Amniotic epithelial cell (primary cell): ENCODE results near the gene ZNF462.
A peak's percentile ranks its signal among the peaks of the same experiment; 100 is the strongest.

ENCODE experiments used
- DNase-seq: peaks from one replicate; pipeline ENCODE4 v3.0.0-alpha.2; 2010; ENCODE audit warnings: low read depth

ZNF462 gene

DNA sequence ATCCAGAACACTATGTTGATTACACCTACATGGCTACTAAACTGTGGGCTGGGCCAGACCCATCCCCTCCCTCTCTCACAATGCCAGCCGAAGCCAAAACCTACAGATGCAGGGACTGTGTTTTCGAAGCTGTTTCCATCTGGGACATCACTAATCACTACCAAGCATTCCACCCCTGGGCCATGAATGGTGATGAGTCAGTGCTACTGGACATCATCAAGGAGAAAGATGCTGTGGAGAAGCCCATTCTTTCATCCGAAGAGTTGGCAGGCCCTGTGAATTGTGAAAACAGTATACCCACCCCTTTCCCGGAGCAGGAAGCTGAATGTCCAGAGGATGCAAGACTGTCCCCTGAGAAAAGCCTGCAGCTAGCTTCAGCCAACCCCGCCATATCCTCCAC, 65.0 kb downstream of the ZNF462 start:
- peak; percentile 48 for DNase-seq

DNA sequence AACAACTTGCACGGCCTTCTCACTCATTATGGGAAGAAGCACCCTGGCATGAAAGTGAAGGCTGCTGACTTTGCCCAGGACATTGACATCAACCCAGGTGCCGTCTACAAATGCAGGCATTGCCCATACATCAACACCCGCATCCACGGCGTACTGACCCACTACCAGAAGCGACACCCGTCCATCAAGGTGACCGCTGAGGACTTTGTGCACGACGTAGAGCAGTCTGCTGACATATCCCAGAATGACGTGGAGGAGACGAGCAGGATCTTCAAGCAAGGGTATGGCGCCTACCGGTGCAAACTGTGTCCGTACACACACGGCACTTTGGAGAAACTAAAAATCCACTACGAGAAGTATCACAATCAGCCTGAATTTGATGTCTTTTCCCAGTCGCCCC, 65.4 kb downstream of the ZNF462 start:
- DNase-seq = no peak

DNA sequence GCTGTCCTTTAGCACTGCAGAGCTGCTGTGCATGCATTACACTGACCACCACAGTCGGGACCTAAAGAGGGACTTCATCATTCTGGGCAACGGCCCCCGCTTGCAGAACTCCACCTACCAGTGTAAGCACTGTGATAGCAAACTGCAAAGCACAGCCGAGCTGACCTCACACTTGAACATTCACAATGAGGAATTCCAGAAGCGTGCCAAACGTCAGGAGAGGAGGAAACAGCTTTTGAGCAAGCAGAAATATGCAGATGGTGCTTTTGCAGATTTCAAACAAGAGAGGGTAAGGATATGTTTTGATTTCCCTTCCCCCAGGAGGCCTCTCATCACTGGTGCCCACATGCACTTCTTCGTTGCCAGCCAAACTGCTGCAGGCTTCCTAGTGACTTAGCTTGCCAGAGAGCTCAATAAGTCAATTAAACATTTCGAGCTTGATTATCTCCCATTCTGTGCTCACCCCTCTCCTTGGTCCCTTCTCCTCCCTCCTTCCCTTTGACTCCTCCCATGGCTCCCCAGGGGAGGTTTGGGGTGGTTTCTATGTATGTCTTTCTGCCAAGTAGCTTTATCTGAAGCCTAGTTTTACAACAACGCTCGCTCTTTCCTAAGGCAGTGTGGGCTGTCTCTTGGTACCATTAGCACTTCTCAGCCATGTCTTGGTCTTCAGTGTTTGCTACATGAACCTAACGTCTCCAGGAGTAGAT, 66.7 kb downstream of the ZNF462 start:
- peak; percentile 51 for DNase-seq

DNA sequence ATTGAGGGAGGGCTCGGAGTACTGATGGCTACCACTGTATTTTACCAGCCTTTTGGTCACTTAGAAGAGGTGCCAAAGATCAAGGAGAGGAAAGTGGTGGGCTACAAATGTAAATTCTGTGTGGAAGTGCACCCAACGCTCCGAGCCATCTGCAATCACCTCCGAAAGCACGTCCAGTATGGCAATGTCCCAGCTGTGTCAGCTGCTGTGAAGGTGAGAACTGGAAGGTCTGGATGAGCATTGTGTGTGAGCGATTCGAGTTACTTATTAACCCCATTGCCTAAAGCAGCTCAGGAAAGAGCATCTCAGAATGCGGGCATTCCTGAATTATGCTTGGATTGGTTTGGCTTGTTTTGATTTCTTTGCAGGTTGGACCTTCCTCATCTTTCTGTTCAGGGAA, 67.5 kb downstream of the ZNF462 start:
- DNase-seq = no peak

DNA sequence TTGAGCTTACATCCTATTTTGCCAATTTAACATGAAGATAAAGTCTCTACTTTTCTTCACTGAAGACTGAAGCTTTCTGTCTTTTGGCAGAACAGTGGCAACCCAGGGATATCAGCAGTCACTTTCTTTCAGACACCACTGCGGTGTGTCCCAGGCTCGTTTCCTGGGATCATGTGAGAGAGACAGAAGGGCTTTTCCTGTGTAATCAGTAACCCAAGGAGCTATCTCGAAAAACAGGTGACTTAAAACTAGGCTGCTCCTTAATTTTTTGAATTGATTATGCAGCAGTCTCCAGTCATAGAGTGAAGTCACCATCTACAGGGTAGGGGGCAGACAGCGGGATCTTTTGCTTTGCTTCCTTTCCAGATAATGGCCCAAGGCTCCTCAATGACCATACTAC, 68.5 kb downstream of the ZNF462 start:
- no peak for DNase-seq

DNA sequence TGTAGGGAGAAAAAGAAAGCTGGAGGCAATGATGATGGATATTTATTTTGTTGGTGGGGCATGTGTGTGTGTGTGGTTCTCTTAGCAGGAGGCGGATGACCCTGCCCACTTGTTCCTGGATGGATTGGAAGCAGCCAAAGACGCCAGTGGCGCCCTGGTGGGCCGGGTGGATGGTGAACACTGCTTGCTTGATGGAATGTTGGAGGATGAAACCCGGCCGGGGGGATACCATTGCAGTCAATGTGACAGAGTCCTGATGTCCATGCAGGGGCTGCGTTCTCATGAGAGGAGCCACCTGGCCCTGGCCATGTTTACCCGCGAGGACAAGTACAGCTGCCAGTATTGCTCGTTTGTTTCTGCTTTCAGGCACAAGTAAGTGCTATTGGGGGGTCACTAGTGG, 69.2 kb downstream of the ZNF462 start:
- no peak for DNase-seq

DNA sequence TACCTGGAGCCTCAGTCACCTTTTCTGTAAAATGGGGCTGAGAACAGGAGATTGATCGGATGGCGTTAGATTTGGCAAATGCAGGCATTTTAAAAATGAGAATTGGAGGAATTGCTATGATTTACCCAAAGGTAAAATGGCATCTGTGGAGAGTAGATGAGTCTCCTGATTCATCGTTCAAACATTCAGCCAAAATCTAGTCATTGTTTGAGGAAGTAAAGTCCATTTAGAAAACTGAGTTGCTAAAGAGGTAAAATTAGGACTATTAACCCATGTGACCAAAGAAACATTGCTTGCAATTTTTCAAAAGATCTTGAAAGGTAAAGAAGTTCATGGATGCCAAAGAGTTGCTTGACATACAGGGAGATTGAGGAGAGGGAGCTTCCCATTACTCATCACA, 69.7 kb downstream of the ZNF462 start:
- no peak for DNase-seq

DNA sequence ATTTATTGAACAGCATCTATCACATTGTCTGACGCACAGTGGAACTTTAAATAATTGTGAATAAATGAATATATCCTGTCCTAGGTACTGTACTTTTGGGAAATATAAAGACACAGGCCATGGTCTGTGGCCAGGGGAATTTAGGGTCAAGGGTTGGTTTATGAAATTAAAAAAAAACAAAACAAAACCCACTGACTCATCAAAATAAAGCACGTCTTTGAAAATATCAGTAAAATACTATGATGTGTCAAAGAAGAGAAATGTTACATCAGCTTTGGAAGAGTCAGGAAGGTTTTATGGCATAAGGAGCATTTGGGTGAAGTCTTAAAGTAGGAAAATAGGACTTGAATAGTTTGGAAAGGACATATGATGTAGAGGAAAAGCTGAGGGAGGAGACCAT, 70.5 kb downstream of the ZNF462 start:
- DNase-seq = no peak

DNA sequence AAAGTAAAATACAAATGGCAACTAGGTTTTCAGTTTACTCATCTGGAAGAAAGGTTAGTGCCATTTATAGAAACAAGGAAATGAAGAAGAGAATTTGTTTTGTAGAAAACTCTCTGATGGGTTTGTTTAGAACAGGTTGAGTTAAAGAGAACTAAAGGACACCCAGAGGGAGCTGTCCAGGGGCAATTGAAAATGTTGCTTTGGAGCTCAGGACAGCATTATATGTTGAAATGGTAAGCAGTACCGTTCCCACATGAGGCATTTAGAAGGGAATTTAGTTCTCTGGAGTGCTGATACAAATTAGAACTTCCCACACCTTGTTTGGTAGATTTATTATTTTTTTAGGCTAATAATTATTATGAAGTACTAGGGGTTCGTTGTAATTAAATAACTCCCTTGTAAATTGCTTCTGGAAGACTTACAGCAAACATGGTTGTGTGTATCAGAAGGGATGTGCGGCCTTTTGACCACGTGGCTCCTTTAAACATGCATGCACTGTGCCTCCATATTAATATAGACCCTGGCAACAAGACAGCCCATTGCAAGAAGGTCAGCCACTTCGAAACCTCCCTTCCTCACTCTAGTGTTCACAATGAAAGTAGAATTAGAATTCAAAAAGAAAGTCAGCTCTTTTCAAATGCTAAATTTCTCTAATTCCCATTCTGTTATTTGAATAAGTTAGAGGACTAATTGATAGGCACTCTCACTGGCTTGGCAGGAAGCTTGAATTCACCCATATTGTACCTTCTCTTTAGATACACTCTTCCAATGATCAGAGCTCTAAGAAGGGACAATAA, 71.7 kb downstream of the ZNF462 start:
- no peak for DNase-seq

DNA sequence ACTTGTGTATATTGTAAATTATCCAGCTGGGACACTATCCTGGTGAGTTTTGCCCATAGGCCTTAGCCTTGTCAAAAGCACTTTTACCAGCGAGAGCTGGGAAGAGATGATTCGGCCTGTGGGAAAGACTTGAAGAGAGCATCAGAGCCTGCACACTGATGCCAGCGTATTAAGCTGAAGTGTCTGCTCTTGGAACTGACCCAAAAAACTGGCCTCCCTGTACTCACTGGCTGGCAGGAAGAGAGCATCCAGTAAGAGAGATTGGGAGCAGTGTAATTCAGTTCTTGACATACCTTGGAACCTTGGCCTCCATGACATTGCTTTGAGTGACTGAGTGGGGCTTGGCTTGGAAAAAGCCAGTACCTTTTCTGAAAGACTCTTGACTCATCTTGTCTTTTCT, 73.7 kb downstream of the ZNF462 start:
- no peak for DNase-seq

DNA sequence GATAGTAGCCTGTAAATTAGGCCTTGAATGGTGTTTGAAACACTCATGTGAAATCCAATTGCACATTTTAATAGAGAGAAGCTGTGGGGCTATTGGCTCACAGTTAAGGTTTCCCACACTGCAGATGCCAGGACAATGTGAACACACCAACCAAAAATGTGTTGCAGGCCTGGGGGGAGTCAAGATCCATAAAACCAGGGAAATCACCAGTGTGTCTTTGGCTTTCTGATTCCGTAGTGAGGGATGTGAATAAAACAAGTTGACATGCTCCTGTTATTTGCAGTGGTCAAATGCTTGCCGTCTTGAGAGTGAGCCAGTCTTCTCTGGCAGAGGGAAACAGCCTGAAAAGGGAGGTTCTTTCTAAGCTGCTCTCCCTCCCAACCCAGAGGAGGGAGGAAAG, 79.0 kb downstream of the ZNF462 start:
- DNase-seq = no peak

DNA sequence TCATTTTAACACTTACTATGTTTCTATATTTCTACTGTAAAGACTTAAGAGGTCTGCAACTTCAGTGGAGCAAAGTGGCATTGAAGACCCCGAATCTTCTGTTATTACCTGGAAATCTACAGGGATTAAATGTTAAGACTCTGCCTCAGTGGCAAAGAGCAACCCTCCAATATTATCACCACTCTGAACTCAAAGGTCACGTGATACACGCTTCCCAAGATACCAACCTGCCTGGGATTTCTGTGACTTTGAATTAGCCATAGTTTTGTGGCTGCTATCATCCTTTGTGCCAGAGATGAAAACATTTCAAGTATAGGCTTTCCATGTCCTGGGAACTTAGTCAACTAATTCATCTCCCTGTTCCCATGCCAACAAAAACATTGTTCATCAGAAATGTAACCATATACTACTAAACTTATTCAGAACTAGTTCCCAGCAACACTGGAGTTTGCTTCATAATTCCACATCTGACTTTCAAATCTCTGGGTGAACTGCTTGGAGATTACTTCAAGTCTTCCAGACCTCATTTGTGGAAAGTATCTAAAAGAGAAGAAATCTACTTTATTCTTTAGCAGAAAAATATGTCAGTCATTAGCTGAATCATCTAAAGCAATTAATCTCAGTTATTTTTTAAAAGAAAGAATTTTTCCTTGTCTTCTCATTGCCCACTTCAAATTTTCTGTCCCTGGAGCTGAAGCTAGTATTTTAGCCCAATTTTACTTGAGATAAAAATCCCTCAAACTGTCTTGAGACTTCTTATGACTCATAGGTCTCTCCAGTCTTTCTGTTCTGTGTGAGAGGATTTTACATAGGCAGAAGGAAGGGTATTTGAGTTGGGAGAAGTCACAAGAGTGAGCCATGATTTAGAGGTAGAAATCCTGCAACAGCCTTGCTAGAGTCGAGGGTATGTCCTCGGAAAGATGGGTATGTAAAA, 83.0 kb downstream of the ZNF462 start:
- DNase-seq = peak; percentile 57

DNA sequence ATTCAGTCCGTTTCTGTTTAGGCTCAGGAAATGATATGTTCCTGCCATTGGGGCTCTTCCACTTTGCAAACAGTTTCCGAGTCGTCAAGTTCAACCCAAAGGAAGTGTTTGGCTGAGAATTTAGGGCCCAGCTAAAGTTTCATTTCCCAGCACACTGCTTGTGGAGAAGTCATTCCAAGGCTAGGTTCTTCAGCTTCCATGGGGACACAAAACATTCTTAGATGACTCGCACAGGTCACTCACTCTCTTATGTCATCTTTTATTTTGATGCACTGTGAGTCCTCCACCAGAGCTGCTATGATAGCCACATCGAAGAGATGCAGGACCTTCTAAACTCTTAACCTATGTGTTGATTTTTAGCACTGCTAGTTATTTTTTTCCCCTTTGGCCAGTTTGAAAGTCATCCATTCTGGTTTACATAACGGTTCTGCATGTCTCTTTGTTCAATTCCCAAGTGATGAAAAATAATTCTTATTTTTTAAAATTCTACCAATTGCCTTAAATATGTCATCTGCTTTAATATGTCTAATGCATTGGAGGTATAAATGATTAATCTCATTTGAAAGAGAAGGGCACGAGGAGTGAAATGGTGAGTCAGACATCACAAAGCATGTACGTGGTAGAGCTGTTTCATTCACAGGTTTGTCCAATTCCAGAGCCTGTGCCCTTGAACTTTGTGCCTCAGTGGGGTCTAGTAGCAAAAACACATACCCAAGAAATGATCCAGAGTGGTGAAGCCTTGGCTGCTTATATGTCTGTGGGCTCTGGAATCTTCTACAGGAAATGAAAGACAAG, 84.3 kb downstream of the ZNF462 start:
- DNase-seq = no peak

DNA sequence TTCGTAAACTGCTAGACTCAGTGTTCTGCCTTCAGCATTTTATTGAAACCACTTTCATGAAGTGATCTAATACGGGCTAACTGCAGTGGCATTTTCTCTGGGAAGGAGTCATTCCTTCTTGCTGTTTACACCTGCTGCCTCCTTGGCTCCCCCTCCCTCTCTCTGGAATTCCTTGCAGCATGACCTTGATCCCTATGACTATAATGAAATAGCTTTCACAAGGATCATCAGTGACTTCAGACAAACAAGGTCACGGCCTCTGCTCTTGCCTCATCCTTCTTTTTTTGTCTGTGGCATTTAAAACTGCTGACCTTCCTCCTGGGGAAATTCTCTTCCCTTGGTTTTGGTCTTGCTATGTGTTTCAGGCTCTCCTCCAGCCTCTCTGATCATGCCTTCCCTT, 90.2 kb downstream of the ZNF462 start:
- peak; percentile 83 for DNase-seq

DNA sequence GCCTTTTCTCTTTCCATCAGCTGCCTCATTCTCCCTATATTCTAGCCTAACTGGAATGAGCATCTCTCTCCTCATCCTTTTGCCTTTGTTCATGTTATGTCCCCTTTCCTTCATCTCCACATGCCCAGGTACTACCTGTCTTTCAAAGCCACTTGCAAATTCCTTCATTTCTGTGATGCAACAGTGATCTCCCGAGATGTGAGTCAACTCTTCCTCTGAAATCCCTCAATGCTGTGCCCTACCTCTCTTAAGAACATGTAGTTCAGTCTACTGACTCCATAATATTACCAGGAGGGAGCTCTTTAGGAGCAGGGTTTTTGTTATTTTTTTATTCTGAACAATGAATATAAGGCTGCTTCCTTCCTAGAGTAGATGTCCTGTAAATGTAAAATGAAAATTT, 91.6 kb downstream of the ZNF462 start:
- peak; percentile 62 for DNase-seq

DNA sequence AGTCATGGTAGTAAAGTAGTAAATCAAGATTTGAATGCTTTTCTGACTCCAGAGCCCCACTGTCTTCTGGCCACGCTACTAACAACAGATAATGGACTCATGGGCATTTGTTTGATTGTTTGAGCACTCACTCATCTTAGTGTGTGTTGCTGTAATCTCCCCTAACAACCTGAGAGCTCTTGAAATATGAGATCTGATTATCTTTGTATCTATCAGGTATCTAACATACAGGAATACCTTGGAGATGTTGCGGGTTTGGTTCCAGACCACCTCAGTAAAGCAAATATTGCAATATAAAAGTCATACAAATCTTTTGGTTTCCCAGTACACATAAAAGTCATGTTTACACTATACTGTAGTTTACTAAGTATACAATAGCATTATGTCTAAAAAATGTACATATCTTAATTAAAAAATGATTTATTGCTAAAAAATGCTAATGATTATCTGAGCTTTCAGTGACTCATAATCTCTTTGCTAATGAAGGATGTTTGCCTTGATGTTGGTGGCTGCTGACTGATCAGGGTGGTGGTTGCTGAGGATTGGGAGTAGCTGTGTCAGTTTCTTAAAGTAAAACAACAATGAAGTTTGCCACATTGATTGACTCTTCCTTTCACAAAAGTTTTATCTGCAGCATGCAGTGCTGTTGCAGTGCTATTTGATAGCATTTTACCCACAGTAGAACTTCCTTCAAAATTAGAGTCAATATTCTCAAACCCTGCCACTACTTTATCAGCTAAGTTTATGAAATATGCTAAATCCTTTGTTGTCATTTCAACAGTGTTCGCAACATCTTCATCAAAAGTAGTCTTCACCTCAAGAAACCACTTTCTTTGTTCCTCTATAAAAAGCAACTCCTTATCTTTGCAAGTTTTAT, 92.2 kb downstream of the ZNF462 start:
- no peak for DNase-seq

DNA sequence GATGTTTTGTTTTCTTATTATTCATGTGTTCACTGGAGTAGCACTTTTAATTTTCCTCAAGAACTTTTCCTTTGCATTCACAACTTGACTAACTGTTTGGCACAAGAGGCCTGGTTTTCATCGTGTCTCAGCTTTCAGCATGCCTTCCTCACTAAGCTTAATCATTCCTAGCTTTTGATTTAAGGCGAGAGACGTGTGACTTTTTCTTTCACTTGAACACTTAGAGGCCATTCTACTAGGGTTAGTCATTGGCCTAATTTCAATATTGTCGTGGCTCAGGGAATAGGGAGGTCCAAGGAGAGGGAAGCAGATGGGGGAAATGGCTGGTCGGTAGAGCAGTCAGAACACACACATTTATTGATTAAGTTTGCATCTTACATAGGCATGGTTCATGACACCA, 94.0 kb downstream of the ZNF462 start:
- DNase-seq = peak; percentile 45

DNA sequence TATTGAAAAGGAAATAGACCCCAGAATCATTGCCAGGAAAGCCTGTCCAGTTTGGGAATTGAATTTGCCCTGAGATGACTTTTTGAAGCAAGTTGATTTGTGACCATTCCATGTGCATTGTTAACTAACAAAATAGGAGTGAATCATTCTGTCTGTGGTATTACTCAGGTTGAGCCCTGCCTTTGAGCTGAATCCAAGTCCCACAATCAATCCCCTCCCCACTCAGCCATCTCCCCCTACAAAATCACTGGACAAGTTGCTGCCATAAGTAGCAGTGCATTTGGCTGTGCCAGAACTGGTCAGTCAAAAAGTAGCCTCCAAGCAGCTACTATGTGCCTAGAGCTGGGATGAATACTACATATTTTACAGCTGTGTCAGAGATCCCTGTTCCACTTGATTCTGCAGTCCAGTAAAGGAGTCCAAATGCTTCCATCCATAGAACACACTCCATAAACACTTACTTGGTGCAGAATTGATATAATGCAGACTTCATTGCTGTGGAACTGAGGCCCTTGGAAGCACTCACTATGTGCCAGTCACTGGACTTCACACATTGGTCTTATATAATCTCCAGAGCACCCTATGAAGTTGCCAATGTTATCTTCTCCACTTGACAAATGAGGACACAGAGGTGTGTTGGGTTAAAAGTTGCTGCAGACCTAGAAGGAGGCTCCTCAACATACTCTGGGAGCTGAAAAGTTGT, 96.1 kb downstream of the ZNF462 start:
- DNase-seq = peak; percentile 37

DNA sequence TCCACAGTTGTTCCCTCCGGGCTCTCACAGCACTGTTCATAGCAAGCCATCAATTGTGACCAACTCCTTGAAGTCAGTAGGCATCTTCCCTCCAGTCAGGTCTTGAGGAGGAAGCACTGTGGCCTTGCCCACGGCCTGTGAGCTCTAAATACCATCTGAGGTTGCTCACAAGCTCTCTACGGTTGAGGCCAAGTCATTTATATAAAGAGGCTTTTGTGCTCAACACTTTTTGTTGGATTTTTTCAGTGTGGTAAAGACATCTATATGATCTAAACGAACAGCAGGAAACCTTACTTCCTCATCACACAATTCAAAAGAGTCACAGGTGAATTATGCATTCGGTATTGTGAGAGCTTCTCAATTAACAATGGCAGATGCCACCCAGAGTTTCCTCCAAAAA, 97.3 kb downstream of the ZNF462 start:
- DNase-seq = no peak

DNA sequence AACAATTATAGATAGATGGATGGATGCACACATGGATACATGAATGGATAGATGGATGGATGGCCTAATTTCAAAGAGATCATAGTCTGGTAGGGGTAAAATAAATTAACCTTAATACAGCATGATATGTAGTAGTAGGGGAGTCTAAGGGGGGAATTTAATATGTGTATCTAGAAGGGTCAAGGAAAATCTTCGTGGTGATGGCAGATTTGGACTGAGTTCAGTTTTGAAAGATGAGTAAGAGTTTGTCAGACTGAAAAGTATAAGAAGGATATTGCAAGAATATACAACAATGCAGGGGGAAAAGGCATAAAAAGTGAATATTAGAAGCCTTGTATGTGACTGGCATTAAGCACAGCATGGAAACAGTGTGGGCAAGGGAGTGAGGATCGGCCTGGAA, 98.7 kb downstream of the ZNF462 start:
- DNase-seq = no peak
